Measurements from ENCODE around the gene CNTN1.

The CNTN1 gene

DNA sequence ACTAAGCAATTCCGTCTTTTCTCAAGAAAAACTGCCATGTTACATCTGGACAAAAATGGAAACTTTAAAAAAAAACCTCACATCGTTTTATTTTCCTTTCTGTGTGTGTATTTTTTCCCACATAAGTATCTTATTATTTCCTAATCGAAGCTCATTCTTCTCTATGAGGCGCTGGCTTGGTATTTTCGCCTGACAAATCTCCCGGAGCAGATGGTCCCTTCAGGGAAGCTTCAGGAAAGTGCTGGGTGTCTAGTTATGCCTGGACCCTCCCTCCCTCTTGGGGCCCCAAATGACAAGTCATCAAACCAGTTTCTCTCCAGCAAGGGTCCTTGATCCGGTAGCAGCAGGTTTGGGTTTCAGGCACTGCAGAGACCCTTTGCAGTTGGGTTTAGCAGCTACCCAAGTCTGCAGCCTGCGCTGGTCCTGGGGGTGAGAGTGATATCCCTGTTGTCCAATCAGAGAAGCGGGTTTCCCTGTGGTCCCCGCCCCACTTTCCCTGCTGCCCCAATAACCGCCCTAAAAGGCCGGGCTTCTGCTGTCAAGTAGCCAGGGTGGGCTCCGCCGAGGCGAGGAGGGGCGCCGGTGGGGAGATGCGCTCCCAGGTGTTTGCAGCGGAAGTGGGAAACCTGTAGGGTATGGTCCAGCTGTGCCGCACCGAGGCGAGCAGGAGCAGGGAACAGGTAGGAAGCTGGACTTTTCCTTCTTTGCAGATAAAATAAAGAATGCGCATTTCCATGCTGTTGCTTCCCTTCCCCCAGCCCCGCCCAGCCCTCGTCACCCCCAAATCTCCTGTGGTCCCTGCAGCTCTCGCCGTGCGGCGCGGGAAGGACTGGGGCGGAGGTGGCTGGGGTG lies at the start of gene CNTN1:
CNTN1 (plus strand) TSS at position 527 of the 852 bp plus-strand sequence.
- DNase-seq: peak in 1 of 2 experiments; percentile 33

- no peak for DNase-seq
Measured at GRCh38 chr12:40643506-40643905, 48.7 kb upstream of the CNTN1 start.

- no peak for DNase-seq
Measured at GRCh38 chr12:40643976-40644375, 48.3 kb upstream of the CNTN1 start.

- no peak for DNase-seq
Measured at GRCh38 chr12:40644708-40645107, 47.5 kb upstream of the CNTN1 start.

GRCh38 chr12:40645361-40645760 lies 46.9 kb upstream of the CNTN1 start:
- no peak for DNase-seq

- DNase-seq: no peak
Measured at GRCh38 chr12:40646456-40646855, 45.8 kb upstream of the CNTN1 start.

GRCh38 chr12:40646911-40647310 lies 45.3 kb upstream of the CNTN1 start:
- no peak for DNase-seq

DNA sequence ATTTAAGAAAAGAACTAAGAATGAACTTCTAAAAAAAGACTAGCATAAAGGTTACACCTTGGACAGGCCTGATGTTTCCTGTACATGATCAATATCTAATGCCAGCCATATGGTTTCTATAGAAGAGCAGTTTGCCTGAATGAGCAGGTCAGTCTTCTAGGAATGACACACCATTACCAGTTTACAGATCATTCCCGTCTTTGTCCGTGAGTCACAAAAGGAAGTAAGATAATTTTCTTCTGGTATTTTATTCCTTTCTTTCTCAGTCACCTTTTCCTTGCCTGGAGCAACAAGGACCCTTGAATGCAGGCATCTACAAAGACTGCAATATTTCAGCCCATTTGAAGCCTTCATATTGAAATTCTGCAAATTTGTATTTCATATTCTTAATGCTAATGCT lies 44.6 kb upstream of the CNTN1 start:
- DNase-seq: no peak

GRCh38 chr12:40648519-40648918 lies 43.7 kb upstream of the CNTN1 start:
- DNase-seq: no peak

DNA sequence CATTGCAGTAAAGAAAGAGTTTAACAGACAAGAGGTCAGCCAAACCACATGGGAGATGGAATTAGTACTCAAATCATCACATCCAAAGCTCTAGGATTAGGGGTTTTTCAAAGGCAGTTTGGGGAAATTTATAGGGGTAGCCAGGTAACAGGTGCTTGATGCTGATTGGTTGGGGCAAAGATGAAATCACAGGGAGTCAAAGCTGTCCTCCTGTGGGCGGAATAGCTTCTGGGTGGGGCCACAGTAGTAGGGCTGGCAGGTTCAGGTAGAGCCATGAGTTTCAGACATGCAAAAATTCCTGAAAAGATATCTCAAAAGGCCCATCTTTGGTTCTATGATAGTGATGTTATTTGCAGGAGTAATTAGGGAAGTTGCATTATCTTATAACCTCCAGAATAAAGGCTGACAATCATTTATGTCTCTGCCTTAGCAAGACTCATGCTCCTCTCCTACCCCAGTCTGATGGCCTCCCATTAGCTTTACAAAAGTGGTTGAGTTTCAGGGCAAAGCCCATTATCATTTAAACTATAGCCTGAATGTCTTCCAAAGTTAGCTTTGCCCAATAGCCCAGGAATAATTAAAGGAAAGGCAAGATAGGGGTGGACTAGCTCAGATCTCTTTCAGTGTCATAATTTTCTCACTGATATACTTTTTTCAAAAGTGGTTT lies 42.1 kb upstream of the CNTN1 start:
- no peak for DNase-seq

- no peak for DNase-seq
Measured at GRCh38 chr12:40655451-40655850, 36.8 kb upstream of the CNTN1 start.

DNA sequence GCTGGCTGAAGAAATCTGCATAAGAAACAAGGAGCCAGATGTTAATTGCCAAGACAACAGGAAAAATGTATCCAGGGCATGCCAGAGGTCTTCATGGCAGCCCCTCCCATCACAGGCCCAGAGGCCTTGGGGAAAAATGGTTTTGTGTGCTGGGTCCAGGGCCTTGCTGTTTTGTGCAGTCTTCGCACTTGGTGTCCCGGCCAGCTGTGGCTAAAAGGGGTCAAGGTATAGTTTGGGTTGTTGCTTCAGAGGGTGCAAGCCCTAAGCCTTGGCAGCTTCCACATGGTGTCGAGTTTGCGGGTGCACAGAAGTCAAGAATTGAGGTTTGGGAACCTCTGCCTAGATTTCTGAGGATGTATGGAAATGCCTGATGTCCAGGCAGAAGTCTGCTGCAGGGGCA lies 29.9 kb upstream of the CNTN1 start:
- no peak for DNase-seq

- DNase-seq: no peak
Measured at GRCh38 chr12:40663781-40664180, 28.5 kb upstream of the CNTN1 start.

DNA sequence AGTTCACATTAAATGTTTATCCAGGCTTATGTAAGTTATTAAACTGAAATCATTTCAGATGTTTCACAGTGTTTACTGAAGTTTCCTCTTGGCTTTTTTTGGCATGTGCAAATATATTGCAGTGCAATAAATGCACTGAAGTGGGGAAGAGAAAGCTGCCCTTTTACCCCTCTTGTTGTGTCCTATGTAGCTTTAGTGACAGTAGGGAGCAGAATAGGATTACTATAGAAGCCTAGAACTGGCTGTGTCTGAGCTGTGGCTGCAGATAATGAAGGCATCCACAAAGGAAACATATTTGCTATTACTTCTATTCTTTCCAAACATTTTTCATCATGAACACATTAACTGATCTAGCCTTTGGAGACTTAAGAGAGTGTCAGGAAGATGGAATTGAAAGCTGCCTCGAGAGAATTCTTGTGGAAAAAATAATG lies 24.1 kb upstream of the CNTN1 start:
- DNase-seq: no peak

- DNase-seq: no peak
Measured at GRCh38 chr12:40672741-40673271, 19.4 kb upstream of the CNTN1 start.

GRCh38 chr12:40681148-40681547 lies 11.1 kb upstream of the CNTN1 start:
- DNase-seq: no peak

DNA sequence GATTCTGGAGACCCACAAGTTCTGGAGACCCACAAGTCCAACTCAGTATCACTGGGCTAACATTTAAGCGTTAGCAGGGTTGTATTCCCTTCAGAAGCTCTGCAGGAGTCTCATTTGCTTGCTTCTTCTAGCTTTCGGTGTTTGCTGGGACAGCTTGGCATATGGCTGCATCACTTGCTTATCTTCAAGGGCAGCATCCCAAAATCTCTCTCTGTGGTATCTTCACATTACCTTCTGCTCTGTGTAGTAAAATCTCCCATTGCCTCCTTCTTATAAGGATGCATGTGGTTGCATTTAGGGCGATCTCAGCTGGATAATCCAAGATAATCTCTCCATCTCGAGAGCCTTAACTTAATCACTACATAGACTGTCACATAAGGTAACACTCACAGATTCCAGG lies 7.3 kb upstream of the CNTN1 start:
- no peak for DNase-seq

GRCh38 chr12:40688085-40688725 lies 4.0 kb upstream of the CNTN1 start:
- DNase-seq: no peak

GRCh38 chr12:40689576-40689975 lies 2.7 kb upstream of the CNTN1 start:
- DNase-seq: no peak

- DNase-seq: peak in 1 of 2 experiments; percentile 20
Measured at GRCh38 chr12:40692765-40693206, 547 bp downstream of the CNTN1 start.

DNA sequence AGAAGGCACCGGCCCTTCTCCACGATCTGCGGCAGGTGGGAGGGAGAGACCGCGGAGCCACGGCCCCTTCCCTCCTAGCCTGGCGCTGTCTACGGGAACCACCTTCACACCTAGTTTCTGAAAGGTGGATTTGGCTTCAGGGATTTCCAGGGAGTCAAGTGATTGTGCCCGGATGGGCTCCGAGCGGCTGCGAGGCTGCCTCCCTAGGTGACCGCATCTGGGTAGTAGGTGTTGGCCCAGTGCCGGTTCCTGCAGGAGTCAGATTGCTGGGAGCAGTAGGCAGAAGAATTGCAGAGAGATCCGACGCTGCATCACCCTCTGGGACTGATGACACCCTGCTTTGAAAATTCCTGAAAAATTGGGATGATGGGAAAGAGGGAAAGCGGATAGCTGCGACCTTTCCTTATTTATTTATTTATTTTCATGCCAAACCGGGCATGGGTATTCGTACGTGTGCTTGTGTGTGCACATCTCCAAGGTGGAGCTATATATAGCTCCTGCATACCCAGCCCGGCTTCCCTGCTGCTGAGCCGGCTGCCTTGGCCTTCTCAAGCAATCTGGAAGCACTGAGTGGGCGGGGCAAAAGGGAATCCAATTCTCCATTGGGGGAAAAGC lies 1.1 kb downstream of the CNTN1 start:
- peak in 1 of 2 experiments; percentile 20 for DNase-seq

DNA sequence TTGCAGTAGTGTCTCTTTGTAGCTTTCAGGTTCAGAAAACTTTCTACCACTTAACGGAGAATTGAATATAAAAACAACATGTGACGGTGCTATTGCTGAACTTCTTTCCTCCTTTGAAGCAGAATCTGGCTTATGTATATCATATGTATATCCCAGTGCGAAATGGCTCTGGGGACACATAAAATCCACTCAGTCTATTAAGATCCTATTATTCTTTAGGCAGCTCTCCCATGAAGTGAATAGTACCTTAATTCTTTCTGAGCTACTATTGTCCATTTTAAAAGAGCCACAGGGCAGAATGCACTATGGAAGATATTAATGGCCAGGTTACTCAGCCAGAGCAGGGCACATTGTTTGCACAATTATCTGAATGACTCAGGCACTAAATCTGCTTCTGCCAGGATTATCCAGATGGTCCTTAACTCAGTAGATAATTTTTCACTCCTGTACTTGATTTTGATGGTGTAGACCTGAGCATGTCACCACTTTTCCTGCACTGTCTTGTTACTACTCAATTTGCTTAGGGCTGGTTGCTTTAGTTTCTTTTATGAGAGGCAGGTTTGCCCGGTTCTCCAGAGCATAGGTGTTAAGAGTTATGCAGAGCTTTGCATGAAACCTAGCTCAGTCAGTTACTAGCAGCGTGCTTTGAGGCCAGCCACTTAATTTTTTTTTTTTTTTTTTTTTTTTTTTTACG lies 5.5 kb downstream of the CNTN1 start:
- DNase-seq: peak in 1 of 2 experiments; percentile 31
